Measurements from ENCODE around the gene ZC3H6.
"Not testable (repeated sequence)": the region's sequence is repeated elsewhere in the genome, so short reads cannot be mapped to it uniquely, and the experiment has no call there.

The ZC3H6 gene

GRCh38 chr2:112342067-112342550 lies 66.7 kb downstream of the ZC3H6 start:
- H3K27me3 Mint-ChIP-seq: no peaks in the 10 kb centered on the region
- H3K4me3 Mint-ChIP-seq: no peak overlapping the region
- no peaks in the 10 kb centered on the region for H3K4me1 Mint-ChIP-seq
- H3K36me3 Mint-ChIP-seq: no peaks in the 10 kb centered on the region
- no peaks in the 10 kb centered on the region for H3K9me3 Mint-ChIP-seq
- no peak overlapping the region for H3K27ac Mint-ChIP-seq

GRCh38 chr2:112343827-112344585 lies 68.6 kb downstream of the ZC3H6 start:
- Mint-ChIP-seq H3K4me3 (no peak overlapping the region), H3K9me3 (no peaks in the 10 kb centered on the region), H3K36me3 (no peaks in the 10 kb centered on the region), H3K4me1 (no peaks in the 10 kb centered on the region), H3K27ac (no peak overlapping the region), H3K27me3 (no peaks in the 10 kb centered on the region)

- H3K9me3 Mint-ChIP-seq: no peaks in the 10 kb centered on the region
- H3K27ac Mint-ChIP-seq: no peak overlapping the region
- H3K4me1 Mint-ChIP-seq: no peaks in the 10 kb centered on the region
These were observed 69.9 kb downstream of the ZC3H6 start for GRCh38 chr2:112345030-112346027.

DNA sequence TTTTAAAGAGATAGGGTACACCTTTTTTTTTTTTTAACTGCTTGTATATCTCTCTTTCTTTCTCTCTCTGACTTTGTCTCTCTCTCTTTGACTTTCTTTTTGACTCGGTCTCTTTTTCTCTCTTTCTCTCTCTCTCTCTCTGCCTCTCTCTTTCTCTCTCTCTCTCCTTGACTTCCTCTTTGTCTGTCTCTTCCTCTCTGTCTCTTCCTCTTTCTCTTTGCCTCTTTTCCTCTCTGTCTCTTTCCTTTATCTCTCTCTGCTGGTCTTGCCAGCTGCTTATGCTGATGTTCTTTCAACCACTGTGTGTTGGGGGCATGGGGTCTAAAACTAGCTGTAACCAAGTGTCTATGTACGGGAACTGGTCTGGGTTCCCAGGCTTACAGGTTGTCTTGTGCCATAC lies 76.9 kb downstream of the ZC3H6 start:
- not testable (repeated sequence) for H3K36me3 Mint-ChIP-seq, H3K4me3 Mint-ChIP-seq, H3K27ac Mint-ChIP-seq, H3K4me1 Mint-ChIP-seq, H3K9me3 Mint-ChIP-seq, H3K27me3 Mint-ChIP-seq

More at GRCh38 chr2:112345030-112346027, 69.9 kb downstream of the ZC3H6 start:
- H3K27me3 Mint-ChIP-seq: no peaks in the 10 kb centered on the region
- no peak overlapping the region for H3K4me3 Mint-ChIP-seq
- H3K36me3 Mint-ChIP-seq: no peaks in the 10 kb centered on the region

DNA sequence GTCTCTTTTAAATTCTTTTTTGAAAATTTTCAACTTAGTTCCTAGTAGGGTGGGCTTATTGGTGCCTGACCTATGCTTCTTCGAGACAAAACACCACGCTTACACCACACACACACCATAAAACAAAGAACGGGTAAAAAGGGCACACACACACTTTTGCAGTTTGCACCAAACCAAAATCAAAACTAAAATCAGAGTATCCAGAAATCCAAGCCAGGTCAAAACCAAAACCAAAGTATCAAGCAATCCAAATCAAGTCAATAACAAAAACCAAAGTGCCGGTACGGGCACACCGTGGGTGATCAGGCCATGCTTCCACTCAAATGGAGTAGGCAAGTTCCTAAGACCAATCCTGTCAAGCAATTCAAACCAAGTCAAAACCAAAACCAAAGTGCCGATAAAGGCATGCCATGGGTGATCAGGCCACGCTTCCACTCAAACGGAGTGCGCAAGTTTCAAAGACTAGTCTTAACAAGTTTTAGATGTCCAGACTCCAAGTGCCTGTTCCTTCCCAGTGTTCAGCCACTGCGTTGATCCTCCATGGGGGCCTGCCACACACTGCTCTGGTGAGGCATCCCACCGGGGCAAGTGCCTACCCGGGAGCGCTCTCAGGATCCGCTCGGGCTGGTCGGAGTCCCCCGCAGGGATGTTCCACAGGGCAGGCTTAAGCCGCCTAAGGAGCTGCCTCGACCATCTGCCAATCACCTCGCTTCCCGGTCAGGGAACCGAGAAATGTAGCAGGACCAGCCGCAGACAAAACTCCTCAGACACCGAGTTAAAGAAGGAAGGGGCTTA lies 77.6 kb downstream of the ZC3H6 start:
- H3K27ac Mint-ChIP-seq, H3K9me3 Mint-ChIP-seq, H3K4me3 Mint-ChIP-seq, H3K36me3 Mint-ChIP-seq, H3K27me3 Mint-ChIP-seq, H3K4me1 Mint-ChIP-seq: not testable (repeated sequence)

GRCh38 chr2:112354335-112354734 lies 78.9 kb downstream of the ZC3H6 start:
- H3K4me1 Mint-ChIP-seq, H3K4me3 Mint-ChIP-seq, H3K27me3 Mint-ChIP-seq, H3K27ac Mint-ChIP-seq, H3K36me3 Mint-ChIP-seq, H3K9me3 Mint-ChIP-seq: not testable (repeated sequence)

DNA sequence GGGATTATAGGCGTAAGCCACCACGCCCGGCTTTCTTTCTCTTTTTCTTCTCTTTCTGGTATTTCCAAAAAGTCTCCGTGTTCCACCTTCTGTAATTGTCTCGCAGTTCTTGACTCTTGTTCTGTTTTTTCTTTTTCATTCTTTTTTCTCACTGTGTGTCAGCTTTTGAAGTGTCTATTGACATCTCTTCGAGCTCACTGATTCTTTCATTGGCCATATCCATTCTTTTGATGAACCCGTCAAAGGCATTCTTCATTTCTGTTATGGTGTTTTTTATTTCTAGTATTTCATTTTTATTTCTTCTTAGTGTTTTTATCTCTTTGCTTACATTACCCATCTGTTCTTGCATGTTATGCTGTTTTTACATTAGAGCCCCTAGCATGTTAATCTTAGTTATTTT lies 84.7 kb downstream of the ZC3H6 start:
- not testable (repeated sequence) for H3K27ac Mint-ChIP-seq, H3K9me3 Mint-ChIP-seq, H3K36me3 Mint-ChIP-seq, H3K4me1 Mint-ChIP-seq, H3K4me3 Mint-ChIP-seq, H3K27me3 Mint-ChIP-seq

Measured in activated naive CD4-positive, alpha-beta T cell treated with anti-CD3 and anti-CD28 coated beads, Interleukin-2, amount 50 U/mL, for 24 hours (primary cell).